ENCODE data around the gene RELN. TPM values are rescaled to one million over a fixed set of nuclear protein-coding genes. Genes with fewer than 3 reads are reported as not detected.

The RELN gene
- total RNA-seq, 1 experiment from 2014 or later = 0.20 TPM

GRCh38 chr7:103704701-103705100 lies 284.8 kb downstream of the RELN start:
- no peak overlapping the region for H3K27ac ChIP-seq (ENCODE audit: low read depth, low read length)
- no peak overlapping the region for H2AFZ ChIP-seq (ENCODE audit: low read depth, low read length, poor library complexity, severe bottlenecking)
- no peak overlapping the region for H3K4me2 ChIP-seq (ENCODE audit: low read length)
- ATAC-seq (no peak), DNase-seq (ENCODE audit: low read depth, low spot score) (no peak)
- H3K27me3 ChIP-seq (ENCODE audit: insufficient read depth, low read length) = peaks cover 41% of the 10 kb centered on the region
- no peaks in the 10 kb centered on the region for H3K79me2 ChIP-seq (ENCODE audit: insufficient read depth, low read length)
- no peaks in the 10 kb centered on the region for H4K20me1 ChIP-seq (ENCODE audit: insufficient read depth)
- H3K9ac ChIP-seq (ENCODE audit: low read length) = no peak overlapping the region
- H3K9me2 ChIP-seq (ENCODE audit: insufficient read depth) = no peaks in the 10 kb centered on the region
- intact Hi-C loops (cut with micrococcal nuclease) = no loop called here
- ChIA-PET POLR2A (no interaction called here), CTCF (no interaction called here), RAD21 (ENCODE audit: low non-redundant PET in 1 of 2, low total read pairs in 2 of 2, uncharacterized antibody in 2 of 2, unreplicated experiment in 2 of 2) (no interaction called here)
- H3K36me3 ChIP-seq (ENCODE audit: control insufficient read depth in 1 of 2, insufficient read depth in 2 of 2, low read length in 2 of 2) = no peaks in the 10 kb centered on the region
- no peaks in the 10 kb centered on the region for H3K4me1 ChIP-seq (ENCODE audit: control insufficient read depth in 1 of 2, insufficient read depth in 2 of 2, low read length in 2 of 2)
- no peak overlapping the region for H3K4me3 ChIP-seq (replicated peaks in 1 of 2; ENCODE audit: low read depth in 1 of 2, low read length in 2 of 2)
- no peaks in the 10 kb centered on the region for H3K9me3 ChIP-seq (ENCODE audit: control insufficient read depth in 1 of 2, insufficient read depth in 1 of 2, low read depth in 1 of 2, low read length in 2 of 2)
- no TSS peak for BruUV-seq (replicated peaks)
- TF ChIP-seq RAD21 (IDR thresholded peaks at IDR 0.05; ENCODE audit: low read depth) = no peak
- no peak for TF ChIP-seq POLR2A (IDR thresholded peaks at IDR 0.05; ENCODE audit: borderline replicate concordance, extremely low read depth, insufficient read depth, insufficient read length)
- TF ChIP-seq ELF1 (IDR thresholded peaks at IDR 0.05; ENCODE audit: borderline replicate concordance, low read depth) = no peak
- TF ChIP-seq SRF (IDR thresholded peaks at IDR 0.05; ENCODE audit: low read depth) = no peak
- no peak for TF ChIP-seq CBX3 (IDR thresholded peaks at IDR 0.05; ENCODE audit: low read depth)
- TF ChIP-seq SP1 (IDR thresholded peaks at IDR 0.05; ENCODE audit: low read depth) = no peak
- TF ChIP-seq CEBPB (IDR thresholded peaks at IDR 0.05; ENCODE audit: low read depth) = no peak
- TF ChIP-seq, protein P1, sequence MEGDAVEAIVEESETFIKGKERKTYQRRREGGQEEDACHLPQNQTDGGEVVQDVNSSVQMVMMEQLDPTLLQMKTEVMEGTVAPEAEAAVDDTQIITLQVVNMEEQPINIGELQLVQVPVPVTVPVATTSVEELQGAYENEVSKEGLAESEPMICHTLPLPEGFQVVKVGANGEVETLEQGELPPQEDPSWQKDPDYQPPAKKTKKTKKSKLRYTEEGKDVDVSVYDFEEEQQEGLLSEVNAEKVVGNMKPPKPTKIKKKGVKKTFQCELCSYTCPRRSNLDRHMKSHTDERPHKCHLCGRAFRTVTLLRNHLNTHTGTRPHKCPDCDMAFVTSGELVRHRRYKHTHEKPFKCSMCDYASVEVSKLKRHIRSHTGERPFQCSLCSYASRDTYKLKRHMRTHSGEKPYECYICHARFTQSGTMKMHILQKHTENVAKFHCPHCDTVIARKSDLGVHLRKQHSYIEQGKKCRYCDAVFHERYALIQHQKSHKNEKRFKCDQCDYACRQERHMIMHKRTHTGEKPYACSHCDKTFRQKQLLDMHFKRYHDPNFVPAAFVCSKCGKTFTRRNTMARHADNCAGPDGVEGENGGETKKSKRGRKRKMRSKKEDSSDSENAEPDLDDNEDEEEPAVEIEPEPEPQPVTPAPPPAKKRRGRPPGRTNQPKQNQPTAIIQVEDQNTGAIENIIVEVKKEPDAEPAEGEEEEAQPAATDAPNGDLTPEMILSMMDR (IDR thresholded peaks at IDR 0.05 in 2 of 3, conservative IDR thresholded peaks at IDR 0.05 in 1 of 3; ENCODE audit: borderline replicate concordance in 1 of 3, insufficient read depth in 1 of 3, low read depth in 2 of 3, low read length in 2 of 3) = no peak
- no peak for TF ChIP-seq SIN3A (IDR thresholded peaks at IDR 0.05; ENCODE audit: low read depth)
- no peak for TF ChIP-seq TCF7L2 (IDR thresholded peaks at IDR 0.05; ENCODE audit: borderline replicate concordance, extremely low read depth, insufficient read depth, insufficient read length)
- no peak for TF ChIP-seq EGR1 (IDR thresholded peaks at IDR 0.05; ENCODE audit: low read depth)
- TF ChIP-seq JUND (IDR thresholded peaks at IDR 0.05) = no peak
- no peak for TF ChIP-seq ZFX (IDR thresholded peaks at IDR 0.05)
- TF ChIP-seq FOSL1 (IDR thresholded peaks at IDR 0.05; ENCODE audit: low read depth) = no peak
- no peak for TF ChIP-seq EZH2 (IDR thresholded peaks at IDR 0.05)
- TF ChIP-seq ZNF274 (IDR thresholded peaks at IDR 0.05; ENCODE audit: low read depth, low read length) = no peak

Measured in HCT116 (cell line).